ENCODE data around the gene DRC3. TPM values are rescaled to one million over a fixed set of nuclear protein-coding genes. Genes with fewer than 3 reads are reported as not detected.

Gene DRC3
- total RNA-seq, 1 donor from 2014 or later: 1.6 TPM

DNA sequence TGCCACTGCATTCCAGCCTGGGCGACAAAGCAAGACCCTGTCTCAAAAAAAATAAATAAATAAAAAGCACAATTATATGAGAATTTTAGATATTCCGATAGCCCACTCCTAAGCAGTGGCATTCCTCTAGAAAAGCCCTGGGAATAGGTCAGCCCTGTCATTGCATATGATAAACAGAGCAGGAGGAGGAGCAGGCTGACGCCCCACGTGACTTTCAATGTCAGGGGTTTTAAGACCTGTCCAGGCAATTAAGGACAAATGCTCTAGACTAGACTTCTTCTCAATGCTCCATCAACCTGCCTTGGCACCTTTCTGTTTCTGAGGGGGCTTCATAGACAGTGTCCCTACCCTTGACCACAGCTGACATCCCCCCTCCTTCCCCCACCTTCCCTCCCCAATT, 8.0 kb upstream of the DRC3 start:
- no peak for FAIRE-seq
- no peak for DNase-seq (ENCODE audit: low spot score in 2 of 2)

DNA sequence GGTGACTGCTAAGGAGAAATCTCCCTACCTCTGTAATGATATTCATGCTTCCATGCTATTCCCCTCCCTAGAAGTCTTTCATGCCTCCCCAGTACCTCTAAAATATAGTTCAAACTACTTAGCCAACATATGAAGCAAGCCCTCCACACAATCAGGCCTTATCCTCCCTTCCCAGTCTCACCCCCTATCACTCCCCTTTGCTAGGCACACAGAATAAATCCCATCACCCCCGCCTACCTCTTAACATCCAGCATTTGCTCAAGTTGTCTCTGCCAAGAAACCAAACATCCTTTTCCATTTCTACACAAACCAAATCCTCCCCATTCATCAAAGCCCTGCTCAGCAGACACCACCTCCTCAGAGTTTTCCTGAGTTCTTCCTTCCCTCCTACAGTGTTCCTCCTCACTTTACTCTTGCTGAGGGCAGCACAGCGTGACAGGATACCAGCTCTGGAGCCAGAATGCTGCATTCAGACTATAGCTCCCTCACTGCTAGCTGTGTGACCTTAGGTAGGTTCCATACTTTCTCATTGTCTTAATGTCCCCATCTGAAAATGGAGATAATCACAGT, 7.4 kb upstream of the DRC3 start:
- no peak for FAIRE-seq

DNA sequence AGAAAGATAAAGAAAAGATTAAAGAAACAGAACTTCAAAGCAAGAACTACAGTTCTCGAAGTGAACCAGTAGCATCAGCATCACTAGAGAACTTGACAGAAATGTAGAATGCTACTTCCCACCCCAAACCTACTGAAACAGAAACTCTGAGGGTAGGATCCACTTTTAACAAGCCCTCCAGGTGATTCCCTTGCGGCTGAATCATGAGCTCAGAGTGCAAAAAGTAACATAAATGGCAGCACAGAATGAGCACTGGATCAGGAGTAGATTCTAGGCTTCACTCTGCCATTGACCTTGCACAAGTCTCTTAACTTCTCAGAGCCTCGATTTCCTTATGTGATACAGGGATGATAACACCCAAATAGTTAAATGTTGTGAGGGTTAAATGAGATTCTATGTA, 6.3 kb upstream of the DRC3 start:
- DNase-seq (ENCODE audit: low spot score in 2 of 2) (no peak), FAIRE-seq (no peak)

More for the DNA sequence above, 7.4 kb upstream of the DRC3 start:
- DNase-seq (ENCODE audit: low spot score in 2 of 2): no peak

DNA sequence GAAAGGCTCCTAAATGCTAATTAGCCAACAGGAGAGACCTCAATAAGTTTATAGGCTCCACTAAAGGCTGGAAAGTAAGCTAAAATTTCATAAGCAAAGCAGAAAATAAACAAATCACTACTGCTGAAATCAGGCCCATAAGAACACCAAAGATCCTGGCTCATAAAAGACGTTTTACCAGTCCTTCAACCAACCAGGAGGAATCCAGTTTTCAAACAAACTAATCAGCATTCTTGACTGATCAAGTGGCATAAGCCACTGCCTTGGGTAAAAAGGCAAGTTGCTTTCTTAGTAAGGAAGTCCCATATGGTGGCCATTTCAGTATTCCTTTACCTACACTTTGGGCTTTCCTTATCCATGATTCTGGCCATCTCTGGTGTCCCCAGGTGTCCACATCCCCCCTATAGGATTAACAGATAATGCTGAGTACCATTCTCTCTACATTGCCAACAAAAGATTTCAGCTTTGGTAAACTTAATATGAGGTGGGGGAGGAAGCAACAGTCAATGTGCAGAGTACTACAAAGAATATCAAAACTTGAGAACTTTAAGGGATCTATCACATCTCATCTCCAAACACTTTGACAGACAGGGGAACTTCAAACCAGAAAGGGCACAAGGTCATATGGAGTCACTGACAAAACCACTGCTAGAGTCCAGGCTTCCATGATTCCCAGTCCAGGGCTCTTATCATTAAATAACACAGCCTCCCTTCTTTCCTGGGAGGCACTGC, 1.8 kb upstream of the DRC3 start:
- FAIRE-seq (no peak), DNase-seq (ENCODE audit: low spot score in 2 of 2) (no peak)

DNA sequence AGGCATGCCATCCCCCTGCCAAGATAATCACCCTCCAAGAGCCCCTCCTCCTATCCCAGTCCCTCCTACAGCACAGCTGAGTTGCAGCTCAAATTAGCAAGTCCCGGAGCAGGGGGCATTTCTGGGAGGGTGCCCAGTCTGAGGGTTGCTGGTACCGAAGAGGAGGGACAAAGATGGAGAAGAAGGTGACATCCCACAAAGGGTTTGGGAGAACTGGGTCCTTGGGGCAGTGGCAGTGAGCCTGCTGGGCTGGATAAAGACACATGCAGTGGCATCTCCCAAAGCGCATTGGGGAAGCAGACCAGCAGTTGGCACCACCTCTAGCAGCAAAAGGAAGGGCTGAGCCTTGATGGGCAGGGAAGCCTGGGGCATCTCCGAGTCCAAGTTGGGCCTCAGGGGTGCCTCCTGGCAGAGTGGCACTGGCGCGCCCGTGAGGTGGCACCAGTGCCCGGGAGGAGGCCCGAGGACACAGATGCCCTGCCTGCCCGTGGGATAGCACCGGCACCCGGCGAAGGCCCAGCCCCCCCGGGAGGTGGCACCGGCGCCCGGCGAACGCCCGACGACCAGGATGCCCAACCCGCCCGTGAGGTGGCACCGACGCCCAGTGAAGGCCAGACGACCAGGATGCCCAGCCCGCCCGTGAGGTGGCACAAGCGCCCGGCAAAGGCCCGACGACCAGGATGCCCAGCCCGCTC, 1.1 kb upstream of the DRC3 start:
- DNase-seq (ENCODE audit: low spot score in 2 of 2) (peak in 1 of 2 donors; percentile 22), FAIRE-seq (no peak)

DNA sequence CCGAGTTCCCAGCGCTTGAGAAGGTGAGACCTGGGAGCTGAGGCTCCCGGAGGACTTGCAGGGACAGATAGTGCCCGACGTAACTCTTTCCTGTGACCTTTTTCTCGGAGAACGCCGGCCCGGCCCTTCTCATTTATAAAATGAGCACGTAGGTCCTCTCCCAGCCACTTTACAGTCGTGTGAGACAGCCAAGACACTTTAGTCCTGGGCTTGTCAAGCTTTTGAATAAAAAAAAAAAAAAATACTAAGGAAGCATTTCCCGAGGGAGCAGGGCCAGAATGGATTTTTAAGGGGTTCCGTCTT, 241 bp downstream of the DRC3 start:
- DNase-seq (ENCODE audit: low spot score in 2 of 2) (no peak), FAIRE-seq (no peak)

DNA sequence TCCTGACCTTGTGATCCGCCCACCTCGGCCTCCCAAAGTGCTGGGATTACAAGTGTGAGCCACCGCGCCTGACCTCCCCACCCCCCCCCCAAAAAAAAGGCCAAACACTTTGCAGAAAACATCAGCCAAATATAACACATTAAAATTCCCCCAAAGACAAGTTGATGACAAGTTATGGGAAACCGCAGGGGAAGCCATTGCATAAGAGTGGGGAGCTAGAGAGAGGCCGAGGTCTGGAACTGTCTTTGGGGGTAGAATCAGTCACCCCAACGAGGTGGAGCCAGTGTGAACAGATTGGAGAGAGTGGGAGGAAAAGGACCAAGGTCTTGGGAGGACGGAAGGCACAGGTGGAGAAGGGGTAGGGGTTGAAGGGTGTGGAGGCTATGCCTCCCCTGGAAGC, 2.8 kb downstream of the DRC3 start:
- DNase-seq (ENCODE audit: low spot score in 2 of 2) (no peak), FAIRE-seq (no peak)

DNA sequence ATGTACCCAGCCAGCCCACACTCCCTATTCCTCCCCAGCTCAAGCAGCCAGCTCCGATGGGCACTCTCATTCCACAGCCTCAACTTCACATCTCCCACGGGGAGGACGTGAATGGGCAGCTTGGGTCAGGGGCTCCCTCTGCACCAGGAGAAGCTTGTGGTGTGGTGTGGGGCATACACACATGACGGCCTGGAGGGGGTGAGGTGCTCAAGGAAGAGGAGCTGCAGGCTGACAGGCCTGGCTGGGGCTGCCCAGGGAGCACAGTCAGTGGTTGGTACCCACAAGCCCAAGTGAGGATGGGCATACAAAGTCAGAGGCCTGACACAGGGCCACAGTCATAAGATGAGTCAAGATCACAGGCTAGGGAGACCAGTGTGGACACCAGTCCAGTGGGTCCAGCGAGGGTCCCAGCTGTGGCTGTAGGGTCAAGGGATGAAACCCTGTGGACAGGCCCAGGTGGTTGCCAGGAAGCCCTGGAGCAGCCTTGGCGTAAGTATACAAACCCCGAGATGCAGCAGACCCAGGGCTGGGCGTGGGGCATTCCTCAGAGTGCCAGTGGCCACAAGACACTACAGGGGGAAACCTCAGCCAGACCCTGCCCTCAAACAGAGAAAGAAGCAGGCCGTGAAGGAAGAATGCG, 4.4 kb downstream of the DRC3 start:
- DNase-seq (ENCODE audit: low spot score in 2 of 2): no peak
- no peak for FAIRE-seq

DNA sequence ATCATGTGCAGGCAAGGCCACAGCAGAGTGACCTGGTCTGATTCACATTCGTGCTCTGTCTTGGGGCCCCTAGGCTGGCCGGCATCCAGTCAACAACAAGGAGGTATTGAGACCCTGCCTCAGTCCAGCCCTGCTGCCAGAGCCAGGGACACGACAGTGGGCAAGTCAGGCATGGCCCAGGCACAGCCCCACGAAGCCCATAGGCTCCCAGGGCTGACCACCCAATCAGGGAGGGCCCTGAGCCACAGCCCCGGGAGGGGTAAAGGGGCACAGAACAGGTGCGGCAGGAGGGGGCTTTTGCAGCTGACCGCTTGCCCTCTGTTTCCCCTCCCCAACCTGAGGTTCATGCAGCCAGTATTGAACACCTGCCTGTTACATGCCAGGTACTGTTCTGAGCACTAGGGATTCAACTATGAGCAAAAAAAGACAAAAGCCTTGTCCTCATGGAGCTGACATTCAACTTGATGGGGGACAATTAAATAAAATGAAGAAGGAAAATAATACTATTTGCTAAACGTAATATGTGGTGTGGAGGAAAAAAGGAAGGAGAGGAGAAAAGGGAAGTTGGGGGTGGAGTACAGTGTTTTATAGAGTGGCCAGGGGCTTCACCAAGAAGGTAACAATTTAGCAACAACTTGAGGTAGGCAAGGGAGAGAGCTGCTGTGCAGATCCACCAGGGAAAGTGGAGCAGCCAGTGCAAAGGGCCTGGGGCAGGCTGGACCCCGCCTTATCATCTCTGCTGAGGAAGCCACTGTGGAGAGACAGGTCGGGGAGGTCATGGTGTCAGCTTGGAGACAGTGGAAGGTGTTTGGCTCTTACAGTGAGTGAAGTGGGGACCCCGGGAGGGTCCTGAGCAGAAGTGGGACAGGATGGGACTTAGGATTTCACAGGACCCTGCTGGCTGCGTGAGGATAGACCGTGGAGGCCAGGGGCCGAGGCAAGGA, 6.1 kb downstream of the DRC3 start:
- FAIRE-seq: no peak
- no peak for DNase-seq (ENCODE audit: low spot score in 2 of 2)

DNA sequence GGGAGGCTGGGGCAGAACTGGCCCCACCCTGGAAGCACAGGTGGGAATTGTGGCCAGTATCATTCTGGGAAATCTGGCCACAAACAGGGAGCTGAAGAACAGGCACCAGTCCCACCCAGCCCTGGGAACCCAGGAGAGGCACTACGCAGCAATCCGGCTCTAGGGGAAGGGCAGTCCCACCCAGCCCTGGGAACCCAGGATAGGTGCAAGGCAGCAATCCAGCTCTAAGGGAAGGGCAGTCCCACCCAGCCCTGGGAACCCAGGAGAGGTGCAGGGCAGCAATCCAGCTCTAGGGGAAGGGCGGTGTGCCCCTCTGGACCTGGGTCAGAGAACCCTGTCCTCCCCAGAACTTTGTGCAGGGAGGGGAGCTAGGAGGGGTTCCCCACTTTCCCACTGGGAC, 7.1 kb downstream of the DRC3 start:
- DNase-seq (ENCODE audit: low spot score in 2 of 2) (no peak), FAIRE-seq (no peak)

DNA sequence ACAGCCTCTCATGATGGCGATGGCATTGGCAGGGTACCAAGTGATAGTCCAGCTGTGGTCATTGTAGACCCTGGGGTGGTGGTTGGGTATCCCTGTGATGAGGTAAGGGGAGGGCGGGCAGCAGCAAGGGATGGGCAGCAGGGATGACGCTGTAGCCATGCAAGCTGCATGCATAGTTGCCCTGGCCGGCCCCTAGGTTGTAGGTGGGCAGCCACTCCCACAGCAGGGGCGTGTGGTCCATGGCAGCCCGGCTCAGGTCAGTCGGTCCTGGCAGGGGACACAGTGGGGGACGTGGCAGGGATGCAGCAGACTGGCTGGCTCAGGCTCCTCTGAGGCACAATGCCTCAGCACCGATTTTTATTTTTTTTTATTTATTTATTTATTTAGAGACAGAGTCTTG, 8.7 kb downstream of the DRC3 start:
- DNase-seq (ENCODE audit: low spot score in 2 of 2) (no peak), FAIRE-seq (no peak)

DNA sequence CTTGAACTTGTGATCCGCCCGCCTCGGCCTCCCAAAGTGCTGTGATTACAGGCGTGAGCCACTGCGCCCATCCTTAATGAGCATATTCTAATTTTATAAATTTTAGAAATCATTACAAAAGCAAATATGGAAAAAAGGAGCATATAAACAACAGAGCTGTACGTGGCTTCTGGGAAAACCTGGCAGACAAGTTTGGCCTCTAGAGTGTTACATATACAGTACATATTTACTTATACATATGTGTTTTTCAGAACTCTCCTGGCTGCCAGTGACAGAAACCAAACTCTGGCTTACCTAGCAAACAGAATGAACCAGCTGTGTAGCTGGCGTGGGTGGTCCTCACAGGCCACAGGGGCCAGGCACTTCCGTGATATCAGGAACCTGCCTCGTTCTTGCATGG, 10.1 kb downstream of the DRC3 start:
- no peak for FAIRE-seq
- no peak for DNase-seq (ENCODE audit: low spot score in 2 of 2)

DNA sequence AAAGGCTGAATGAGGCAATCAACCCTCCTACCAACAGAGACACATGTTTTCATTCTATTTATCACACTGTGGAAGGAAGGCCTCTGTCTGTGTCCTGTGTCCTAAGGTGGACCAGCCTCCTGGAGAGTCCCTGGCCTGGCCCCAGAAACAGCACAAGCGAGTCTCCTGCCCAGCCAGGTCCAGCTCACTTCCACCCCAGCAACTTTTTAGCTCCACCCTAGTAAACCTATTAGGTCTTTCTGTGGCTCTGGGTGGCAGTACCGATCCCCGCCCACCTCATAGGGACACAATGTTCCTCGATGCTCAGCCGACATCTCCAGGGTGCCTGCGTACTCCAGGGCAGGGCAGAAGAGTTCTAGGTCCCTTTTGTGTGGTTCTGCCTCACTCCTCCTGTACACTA, 10.7 kb downstream of the DRC3 start:
- DNase-seq (ENCODE audit: low spot score in 2 of 2) (no peak), FAIRE-seq (no peak)

DNA sequence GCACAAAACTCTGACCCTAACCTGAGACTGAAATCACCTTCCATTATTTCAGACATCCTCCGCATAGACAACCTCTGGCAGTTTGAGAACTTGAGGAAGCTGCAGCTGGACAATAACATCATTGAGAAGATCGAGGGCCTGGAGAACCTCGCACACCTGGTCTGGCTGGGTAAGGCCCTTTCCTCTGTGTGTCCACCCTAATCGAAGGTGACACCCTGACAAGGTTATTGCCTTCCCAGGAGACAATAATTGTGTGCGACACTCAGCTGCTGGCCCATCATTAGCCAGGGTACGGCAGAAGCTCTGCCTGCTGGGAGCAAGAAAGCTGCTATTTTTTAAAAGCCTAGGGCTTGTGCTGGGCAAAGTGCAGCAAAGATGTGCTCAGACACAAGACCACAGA, 11.1 kb downstream of the DRC3 start:
- no peak for FAIRE-seq
- DNase-seq (ENCODE audit: low spot score in 2 of 2): no peak

DNA sequence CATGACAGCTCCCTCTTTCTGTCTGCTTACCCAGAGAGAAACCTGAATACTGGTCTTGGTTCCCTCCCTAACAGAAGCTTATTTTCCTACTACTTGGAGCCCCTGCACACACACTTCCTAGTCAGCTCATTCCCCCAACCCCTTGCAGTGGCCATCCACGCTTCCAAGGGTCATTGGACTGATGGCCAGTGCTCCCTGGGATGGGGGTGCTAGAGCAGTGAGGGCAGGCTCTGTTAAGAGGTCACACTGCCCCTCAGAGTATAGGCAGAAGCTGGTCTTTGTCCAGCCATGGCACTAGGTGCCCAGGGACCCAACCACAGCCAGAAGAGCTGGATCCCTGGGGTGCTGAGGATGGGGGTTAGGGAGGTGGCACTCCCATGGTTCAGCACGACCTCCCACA, 12.5 kb downstream of the DRC3 start:
- FAIRE-seq (no peak), DNase-seq (ENCODE audit: low spot score in 2 of 2) (no peak)

DNA sequence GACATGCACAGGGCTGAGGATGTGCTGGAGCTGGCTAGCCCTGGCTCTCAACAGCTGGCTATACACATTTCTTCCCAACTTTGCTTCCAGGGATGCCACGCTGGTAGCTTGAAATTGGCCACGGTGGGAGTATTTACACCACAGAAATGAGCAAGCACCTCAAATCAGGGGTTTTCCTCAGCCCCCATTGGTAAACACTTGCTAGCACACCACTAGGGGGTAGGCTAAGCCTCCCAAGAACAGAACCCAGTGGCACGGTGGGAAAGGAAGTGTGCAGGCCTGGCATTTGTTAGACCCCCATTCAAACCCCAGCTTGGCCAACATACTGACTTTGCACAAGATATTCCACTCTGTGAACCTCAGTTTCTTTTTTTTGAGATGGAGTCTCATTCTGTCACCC, 12.9 kb downstream of the DRC3 start:
- FAIRE-seq (no peak), DNase-seq (ENCODE audit: low spot score in 2 of 2) (no peak)

DNA sequence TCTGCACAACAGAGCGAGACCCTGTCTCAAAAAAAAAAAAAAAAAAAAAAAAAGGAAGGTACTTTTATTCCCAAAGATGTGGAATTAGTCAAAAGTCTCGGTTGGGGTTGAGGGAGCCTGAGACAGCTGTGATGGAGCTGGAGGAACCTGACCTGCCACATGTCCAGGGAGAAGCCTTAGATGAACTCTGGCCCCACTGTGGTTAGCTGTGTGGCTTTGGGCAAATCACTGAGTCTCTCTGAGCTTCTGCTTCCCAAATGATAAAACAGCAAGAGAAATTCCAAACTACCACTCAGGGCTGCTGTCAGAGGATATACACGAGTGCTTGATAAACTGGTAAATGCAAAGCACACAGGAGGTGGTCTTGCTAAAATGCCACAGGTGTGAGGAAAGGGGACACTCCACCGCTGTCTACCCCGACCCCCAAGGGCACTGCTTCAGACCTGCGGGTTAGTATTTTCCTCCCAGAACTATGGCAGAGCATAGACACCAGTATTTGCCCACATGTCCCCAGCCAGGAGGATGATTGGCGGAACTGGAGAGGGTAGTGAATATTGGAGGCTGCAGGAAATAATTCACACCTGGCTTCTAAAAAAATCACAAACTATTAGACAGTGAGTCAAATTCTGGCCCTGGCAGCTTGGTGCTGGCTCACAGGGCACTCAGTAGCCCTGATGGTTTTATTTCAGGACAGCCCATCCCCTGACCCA, 14.7 kb downstream of the DRC3 start:
- FAIRE-seq (no peak), DNase-seq (ENCODE audit: low spot score in 2 of 2) (no peak)

DNA sequence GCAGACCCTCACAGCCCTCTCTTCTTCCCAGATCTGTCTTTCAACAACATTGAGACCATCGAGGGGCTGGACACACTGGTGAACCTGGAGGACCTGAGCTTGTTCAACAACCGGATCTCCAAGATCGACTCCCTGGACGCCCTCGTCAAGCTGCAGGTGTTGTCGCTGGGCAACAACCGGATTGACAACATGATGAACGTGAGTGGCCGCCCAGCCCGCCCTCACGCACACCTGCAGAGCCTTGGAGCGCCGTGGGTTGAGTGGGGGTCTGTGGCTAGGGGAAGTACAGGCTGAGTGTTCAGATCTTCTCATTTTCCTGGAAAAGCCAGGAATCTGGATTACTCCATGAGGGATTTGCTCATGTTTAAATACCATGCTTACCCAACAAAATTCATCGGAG, 15.2 kb downstream of the DRC3 start:
- no peak for FAIRE-seq
- DNase-seq (ENCODE audit: low spot score in 2 of 2): no peak

DNA sequence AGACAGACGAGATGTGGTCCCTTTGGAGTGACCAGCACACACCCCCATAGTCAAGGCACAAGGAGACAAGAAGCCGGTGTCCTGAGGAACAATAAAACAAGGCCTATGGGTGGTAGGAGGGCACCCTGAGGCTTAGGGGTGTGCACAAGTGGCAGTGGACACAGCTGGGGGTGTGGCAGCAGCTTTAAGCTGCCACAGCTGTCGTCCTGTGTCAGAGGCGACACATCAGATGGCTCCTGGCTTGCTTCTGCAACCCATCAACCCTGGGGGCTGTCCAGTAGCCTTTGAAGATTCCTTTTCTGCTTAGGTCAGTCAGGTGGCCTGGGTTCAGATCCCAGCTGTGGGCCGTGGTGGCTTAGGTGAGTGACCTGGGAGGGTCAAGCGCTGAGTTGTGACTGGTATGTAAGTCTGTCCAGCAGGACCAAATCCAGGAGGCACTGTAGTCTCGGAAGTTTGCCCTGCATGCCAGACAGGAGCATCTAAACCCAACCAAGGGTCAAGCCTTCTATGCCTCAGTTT, 15.8 kb downstream of the DRC3 start:
- FAIRE-seq (no peak), DNase-seq (ENCODE audit: low spot score in 2 of 2) (no peak)

DNA sequence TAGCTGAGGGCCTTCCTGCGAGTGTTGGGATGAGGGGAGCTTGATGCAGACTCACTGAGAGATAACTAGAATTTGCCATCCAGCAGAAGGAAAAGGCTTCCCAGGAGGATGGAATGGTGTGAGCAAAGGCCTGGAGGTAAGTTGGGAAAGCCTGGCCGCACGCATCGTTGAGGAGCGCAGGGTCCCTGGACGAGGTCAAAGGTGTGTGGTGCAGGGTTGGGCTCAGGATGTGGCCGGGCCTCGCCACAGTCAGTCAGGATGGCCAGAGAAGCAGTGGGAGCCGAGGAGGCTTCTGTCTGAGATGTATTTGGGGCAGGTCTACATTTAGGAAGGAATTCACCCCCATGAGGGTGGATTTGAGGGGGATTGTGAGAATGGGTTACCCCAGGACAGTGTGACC, 16.4 kb downstream of the DRC3 start:
- FAIRE-seq: no peak

More for the DNA sequence above, 16.4 kb downstream of the DRC3 start:
- no peak for DNase-seq (ENCODE audit: low spot score in 2 of 2)

Data from frontal cortex (tissue), 4 donors.